ENCODE measurements around the gene EBF4.

Gene EBF4

DNA sequence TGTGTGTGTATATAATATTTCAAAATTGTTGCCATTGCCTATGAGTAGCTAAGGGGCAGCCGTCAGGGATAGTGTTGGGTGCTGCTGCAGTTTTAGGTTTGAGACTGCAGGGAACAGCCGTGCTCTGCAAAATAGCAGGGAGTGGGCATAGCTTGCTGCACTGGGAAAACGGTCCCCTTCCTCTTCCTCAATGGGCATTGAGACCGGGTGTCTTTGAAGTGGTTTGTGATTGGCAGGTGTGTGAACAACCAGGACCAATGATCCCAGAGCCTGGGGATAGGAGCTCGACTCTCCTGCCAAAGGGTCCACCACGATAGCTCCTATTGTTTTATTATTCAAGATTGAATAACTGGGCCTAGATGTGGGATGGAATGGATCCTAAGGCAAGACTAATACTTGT lies 5.1 kb upstream of the EBF4 start:
- TF ChIP-seq ZFX (IDR thresholded peaks at IDR 0.05; ENCODE audit: borderline replicate concordance) = no peak

DNA sequence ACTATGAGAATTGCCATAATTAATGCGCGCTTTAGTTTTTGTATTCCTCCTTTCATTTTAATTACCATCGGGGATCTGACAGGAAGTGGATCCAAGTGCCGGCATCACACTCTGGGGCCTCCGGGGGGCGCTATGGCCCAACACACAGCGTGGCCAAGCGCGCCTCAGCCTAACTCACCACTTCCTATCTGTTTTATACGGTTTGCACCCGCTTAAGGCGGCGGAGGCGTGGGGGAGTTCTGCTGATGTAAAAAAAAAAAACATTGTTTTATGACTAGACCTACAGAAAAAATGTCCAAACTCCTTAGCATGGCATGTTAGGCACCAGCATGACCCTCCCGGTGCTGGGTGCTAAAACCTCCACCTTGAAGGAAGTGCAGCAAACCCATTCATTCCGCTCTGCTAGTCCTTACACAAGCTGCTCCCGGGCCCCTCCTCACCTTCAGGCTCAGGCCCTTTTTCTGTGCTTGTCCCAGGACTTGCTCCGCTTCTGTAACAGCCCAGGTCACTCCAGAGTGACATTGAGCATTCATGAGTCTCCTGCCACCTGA lies 4.5 kb upstream of the EBF4 start:
- TF ChIP-seq, protein P1, sequence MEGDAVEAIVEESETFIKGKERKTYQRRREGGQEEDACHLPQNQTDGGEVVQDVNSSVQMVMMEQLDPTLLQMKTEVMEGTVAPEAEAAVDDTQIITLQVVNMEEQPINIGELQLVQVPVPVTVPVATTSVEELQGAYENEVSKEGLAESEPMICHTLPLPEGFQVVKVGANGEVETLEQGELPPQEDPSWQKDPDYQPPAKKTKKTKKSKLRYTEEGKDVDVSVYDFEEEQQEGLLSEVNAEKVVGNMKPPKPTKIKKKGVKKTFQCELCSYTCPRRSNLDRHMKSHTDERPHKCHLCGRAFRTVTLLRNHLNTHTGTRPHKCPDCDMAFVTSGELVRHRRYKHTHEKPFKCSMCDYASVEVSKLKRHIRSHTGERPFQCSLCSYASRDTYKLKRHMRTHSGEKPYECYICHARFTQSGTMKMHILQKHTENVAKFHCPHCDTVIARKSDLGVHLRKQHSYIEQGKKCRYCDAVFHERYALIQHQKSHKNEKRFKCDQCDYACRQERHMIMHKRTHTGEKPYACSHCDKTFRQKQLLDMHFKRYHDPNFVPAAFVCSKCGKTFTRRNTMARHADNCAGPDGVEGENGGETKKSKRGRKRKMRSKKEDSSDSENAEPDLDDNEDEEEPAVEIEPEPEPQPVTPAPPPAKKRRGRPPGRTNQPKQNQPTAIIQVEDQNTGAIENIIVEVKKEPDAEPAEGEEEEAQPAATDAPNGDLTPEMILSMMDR (IDR thresholded peaks at IDR 0.05) = peak; percentile 66
- TF ChIP-seq ZFX (IDR thresholded peaks at IDR 0.05; ENCODE audit: borderline replicate concordance) = no peak
- H3K27ac ChIP-seq = no peak overlapping the region

More for the DNA sequence above, 5.1 kb upstream of the EBF4 start:
- no peak overlapping the region for H3K27ac ChIP-seq

DNA sequence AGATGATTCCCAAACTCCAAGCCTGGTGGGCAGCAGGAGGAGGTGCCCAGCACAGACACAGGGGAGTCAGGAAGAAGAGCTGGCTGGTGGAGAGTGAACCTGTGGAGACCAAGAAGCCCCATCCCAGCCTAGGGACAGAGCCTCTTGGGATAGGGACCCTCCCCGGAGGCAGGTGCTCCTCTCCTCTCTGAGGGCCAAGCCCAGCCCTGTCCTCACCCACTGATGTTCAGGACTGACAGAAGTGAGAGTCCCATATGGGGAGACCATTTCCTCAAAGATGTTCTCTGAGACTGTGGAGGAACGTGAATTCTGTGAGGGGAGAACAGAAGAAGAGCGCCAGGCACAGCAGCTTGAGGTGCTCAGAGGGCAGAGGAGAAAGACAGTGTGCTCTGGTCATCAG lies 2.4 kb upstream of the EBF4 start:
- no peak overlapping the region for H3K27ac ChIP-seq
- TF ChIP-seq ZFX (IDR thresholded peaks at IDR 0.05; ENCODE audit: borderline replicate concordance) = no peak
- TF ChIP-seq, protein P1 (IDR thresholded peaks at IDR 0.05) = no peak

DNA sequence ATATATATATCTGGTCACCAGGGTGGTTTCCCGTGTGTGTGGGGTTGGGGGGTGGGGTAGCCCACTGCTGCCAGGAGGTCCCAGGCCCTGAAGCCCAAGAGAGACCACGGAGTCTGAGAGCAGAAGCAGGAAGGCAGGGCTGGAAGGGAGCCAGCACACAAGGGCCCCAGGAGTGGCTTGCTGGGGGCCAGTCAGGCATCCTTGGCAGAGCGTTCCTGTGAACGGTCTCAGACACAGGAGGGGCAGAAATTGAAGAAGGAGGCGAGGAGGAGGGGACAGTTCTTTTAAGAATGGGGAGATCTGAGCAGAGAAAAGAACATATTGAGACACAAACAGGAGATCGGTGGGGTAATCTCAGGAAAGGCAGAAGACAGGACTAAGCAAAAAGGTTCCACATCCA lies 1.9 kb upstream of the EBF4 start:
- no peak overlapping the region for H3K27ac ChIP-seq
- TF ChIP-seq, protein P1 (IDR thresholded peaks at IDR 0.05) = no peak
- no peak for TF ChIP-seq ZFX (IDR thresholded peaks at IDR 0.05; ENCODE audit: borderline replicate concordance)

DNA sequence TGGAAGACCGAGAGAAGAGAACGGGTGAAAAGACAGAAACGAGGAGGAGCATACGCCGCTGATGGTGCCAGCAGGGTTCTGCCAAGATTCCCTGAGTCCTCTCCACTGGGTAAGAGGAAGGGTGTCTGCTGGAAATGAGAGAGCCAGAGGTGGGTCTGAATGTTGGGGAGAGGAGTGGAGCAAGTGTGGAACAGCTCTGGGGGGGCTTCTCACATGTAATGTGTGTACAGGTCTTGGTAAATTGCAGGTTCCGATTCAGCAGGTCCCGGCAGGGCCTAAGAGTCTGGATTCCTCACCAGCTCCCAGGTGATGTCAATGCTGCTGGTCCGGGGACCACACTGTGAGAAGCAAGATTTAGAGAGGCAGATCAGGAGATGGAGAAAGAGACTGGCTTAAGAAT lies 1.5 kb upstream of the EBF4 start:
- TF ChIP-seq ZFX (IDR thresholded peaks at IDR 0.05; ENCODE audit: borderline replicate concordance) = no peak
- TF ChIP-seq, protein P1 (IDR thresholded peaks at IDR 0.05) = no peak
- H3K27ac ChIP-seq = no peak overlapping the region

DNA sequence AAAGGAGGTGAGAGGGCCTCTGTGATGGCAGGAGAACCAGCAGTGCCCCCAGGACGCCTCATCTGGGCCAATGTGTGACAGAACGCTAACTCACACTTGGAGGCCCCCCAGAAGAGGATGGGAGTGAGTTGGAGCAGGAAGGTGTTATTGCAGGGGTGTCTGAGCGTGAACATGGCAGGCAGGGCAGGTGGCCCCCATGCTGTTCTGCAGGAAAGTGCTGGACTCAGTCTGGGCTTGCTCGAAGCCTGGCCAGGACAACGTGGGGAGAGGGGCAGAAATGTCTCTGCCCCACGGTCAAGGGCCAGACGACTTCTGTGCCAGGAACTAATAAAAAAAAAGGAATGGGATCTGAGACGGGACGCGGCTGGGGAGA lies 931 bp upstream of the EBF4 start:
- H3K27ac ChIP-seq = no peak overlapping the region
- TF ChIP-seq, protein P1 (IDR thresholded peaks at IDR 0.05) = no peak
- no peak for TF ChIP-seq ZFX (IDR thresholded peaks at IDR 0.05; ENCODE audit: borderline replicate concordance)

DNA sequence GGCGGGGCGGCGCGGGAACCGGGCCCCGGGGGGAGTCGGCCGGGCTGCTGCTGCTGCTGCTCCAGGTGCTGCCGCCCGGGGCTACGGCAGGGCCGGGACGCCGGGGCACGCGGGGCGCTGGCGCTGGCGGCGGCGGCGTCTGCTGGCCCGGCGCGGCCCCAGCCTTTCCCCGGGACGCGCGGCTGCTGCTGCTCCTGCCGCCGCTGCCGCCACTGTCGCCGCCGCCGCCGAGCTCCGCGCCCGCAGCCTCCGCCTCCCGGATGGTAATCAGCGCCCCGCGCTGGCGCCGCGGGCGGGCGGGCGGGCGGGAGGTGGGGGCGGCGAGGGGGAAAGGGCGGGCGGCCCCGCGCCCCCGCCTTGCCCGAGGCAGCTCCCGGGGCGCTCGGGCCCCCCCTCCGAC lies 306 bp downstream of the EBF4 start:
- no peak overlapping the region for H3K27ac ChIP-seq
- TF ChIP-seq, protein P1 (IDR thresholded peaks at IDR 0.05) = no peak
- no peak for TF ChIP-seq ZFX (IDR thresholded peaks at IDR 0.05; ENCODE audit: borderline replicate concordance)
